Breast epithelium (tissue), 3 donors: ENCODE data around the gene BIN1.

Experiments used
- CTCF ChIP-seq, 3 donors: fragments of 450-650 bp; IDR thresholded peaks; one replicate each; pipeline ENCODE4 v1.5.1; 2016 to 2017; ENCODE audit warnings: antibody characterized with exemption in 3 of 3, mild to moderate bottlenecking in 3 of 3, moderate library complexity in 3 of 3
- POLR2A ChIP-seq: fragments of 450-650 bp; IDR thresholded peaks from one replicate; pipeline ENCODE4 v1.6.1; 2016; ENCODE audit warnings: antibody characterized with exemption, mild to moderate bottlenecking, moderate library complexity
- POLR2AphosphoS5 ChIP-seq, 3 donors: sonication (generic); formaldehyde crosslinking; IDR thresholded peaks; one replicate each; pipeline ENCODE4 v1.6.1; 2017; ENCODE audit warnings: antibody characterized with exemption in 3 of 3

DNA sequence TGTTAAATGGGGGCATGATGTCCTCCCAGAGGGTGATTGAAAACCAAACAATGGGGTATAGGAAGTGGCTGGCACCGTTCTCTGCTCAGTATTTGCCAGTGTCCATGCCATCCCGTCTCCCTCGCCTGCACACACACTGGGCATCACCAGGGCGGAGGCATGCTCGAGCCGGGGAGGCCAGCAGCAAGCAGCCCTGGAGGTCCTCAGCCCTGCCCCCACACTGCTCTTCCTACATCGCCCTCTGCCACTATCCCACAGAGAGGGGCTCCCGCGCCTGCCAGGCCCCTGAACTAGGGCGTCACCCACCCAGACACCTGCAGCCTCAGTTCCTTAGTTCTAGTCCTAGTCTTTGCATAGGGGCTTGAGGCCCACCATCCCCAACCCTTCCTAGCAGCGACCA is 50.9 kb downstream of the BIN1 start:
- TF ChIP-seq CTCF (IDR thresholded peaks at IDR 0.05) (no peak), POLR2AphosphoS5 (IDR thresholded peaks at IDR 0.05) (no peak), POLR2A (no peak)
